Stimulated activated memory B cell treated with anti-CD40 and anti-IgM and Interleukin-4, amounts not matched to agents 10 μg/mL and 1 μg/mL and 100 μg/mL, for 72 hours (primary cell): ENCODE measurements around the gene SVIL.
A peak's percentile ranks its signal among the peaks of the same experiment; 100 is the strongest.

Experiments
- ATAC-seq: fragments of 150-1000 bp; cut with Tn5 transposase; 2 replicates; pipeline ENCODE4 v1.10.0; 2021
- H3K27ac Mint-ChIP-seq: one replicate; pipeline ENCODE4 v1.8.0; 2022; ENCODE audit warnings: mild to moderate bottlenecking, mixed read lengths
- H3K27me3 Mint-ChIP-seq: one replicate; pipeline ENCODE4 v1.8.0; 2022; ENCODE audit warnings: mixed read lengths
- H3K36me3 Mint-ChIP-seq: one replicate; pipeline ENCODE4 v1.8.0; 2022; ENCODE audit warnings: mixed read lengths
- H3K4me1 Mint-ChIP-seq: one replicate; pipeline ENCODE4 v1.8.0; 2022; ENCODE audit warnings: mixed read lengths
- H3K4me3 Mint-ChIP-seq: one replicate; pipeline ENCODE4 v1.8.0; 2022; ENCODE audit warnings: mild to moderate bottlenecking, moderate library complexity, mixed read lengths
- H3K9me3 Mint-ChIP-seq: one replicate; pipeline ENCODE4 v1.8.0; 2022; ENCODE audit warnings: mixed read lengths

Gene SVIL

DNA sequence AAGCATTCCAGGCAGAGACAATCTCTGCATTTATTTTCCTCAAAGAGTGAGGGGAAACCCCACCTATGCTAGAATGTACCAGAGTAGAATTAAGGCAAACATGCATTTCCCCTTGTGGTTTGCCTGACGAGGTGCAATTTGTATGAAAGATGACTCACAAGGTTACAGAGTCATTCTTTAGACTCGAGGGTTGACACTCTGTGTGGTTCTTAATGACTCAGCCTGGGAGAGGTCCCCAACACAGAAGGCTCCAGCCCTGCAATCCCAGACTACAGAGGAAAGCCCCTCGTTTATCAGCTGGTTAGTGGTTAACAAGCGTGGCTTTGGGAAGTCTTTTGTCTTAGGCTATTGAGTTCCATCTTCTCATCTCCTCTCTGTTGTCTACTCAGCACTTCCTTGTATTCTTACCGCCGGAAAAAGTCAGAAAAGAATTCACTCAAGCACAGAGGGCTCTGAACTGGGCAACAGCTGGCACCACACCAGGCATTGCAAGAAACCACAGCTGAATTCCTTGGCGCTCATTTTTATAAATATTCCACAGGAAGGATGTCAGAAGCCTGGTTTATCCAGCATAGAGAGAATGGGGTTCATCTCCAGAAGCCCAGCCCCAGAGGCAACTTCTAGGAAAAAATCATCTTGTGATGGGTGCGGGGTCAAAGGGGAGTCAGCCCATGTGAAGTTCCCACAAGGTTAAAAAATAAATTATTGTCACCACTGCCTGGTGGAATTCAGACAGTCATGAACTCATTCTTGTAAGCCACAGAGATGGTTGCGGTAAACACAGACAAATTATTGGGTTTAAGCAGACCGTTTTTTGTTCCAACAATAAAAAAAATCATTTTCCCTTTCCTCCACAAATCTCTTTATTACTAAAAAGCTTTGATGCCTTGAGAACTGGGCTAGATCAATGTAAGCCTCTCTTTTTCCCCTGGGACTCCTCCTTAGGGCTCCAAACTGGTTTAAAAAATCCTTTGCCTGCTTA, 24.5 kb upstream of the SVIL start:
- Mint-ChIP-seq H3K27me3 (no peaks in the 10 kb centered on the region), H3K4me1 (peaks cover 13% of the 10 kb centered on the region), H3K9me3 (peaks cover 8% of the 10 kb centered on the region), H3K27ac (no peak overlapping the region), H3K4me3 (no peak overlapping the region), H3K36me3 (no peaks in the 10 kb centered on the region)
- ATAC-seq = peak; percentile 91

DNA sequence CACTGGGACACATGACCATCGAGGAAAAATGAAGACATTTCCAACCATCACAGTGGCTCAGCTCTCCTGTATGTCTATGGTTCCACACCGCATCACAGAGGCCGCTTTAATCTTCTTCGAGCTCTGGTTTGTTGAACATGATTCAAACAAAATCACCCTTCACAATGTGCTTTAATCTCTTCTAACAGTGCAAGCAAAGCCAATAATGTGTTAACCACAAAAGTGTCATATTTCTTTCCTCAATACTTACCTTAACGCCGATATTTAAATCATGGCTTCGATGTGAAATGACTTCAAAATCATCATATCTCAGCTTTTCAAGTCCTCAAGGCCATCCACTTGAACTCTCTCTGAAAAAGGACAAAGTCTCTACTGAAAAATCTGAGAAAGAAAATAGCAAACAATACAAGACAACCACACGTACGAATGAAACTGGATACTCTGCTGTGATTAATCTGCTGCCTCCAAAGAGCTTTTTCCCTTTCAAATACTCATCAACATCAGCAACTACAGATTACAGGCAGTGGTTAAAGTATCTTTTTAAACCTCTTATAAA, 23.0 kb upstream of the SVIL start:
- Mint-ChIP-seq H3K36me3 (no peaks in the 10 kb centered on the region), H3K4me1 (peaks cover 13% of the 10 kb centered on the region), H3K9me3 (peaks cover 8% of the 10 kb centered on the region), H3K4me3 (no peak overlapping the region), H3K27ac (no peak overlapping the region), H3K27me3 (no peaks in the 10 kb centered on the region)
- ATAC-seq = no peak

DNA sequence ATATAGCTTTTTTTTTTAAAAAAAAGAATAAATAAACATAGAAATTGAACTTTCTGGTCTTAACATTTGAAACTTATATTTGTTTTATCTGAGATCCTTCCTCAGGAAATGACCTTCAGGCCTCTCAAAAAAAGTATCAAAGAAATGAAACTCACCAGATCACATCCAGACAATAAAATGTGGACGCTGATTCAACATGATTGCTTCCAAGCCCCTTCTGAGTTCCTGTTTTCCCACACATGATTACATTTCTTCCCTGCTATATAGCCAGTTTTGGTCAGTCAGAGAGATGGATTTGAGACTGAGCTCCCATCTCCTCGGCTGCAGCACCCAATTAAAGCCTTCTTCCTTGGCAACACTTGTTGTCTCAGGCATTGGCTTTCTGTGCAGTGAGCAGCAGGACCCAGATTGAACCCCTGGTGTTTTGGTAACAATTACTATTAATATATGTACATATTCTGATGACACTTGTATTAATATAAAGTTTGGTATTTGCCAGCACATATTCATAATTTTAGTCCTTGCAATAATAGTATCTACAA, 21.8 kb upstream of the SVIL start:
- Mint-ChIP-seq H3K9me3 (peaks cover 13% of the 10 kb centered on the region), H3K4me3 (no peak overlapping the region), H3K27ac (no peak overlapping the region), H3K36me3 (no peaks in the 10 kb centered on the region), H3K27me3 (no peaks in the 10 kb centered on the region), H3K4me1 (peaks cover 13% of the 10 kb centered on the region)
- ATAC-seq = no peak

DNA sequence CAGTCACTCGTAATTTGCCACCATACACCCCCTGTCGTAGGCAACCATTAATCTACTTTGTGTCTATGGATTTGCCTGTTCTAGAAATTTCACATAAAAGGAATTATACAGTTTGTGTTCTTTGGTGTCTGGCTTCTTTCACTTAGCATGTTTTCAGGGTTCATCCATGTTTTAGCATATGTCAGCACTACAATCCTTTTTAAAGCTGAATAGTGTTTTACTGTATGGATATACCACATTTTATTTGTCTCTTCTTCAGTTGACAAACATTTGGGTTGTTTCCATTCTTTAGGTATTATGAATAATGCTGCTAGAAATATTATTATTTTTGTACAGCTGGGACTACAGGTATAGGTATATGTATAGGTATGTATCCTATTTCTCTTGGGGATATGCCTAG, 17.4 kb upstream of the SVIL start:
- Mint-ChIP-seq H3K4me3 (no peak overlapping the region), H3K36me3 (no peaks in the 10 kb centered on the region), H3K9me3 (peaks cover 11% of the 10 kb centered on the region), H3K27me3 (no peaks in the 10 kb centered on the region), H3K27ac (no peak overlapping the region), H3K4me1 (peaks cover 8% of the 10 kb centered on the region)
- ATAC-seq = no peak

DNA sequence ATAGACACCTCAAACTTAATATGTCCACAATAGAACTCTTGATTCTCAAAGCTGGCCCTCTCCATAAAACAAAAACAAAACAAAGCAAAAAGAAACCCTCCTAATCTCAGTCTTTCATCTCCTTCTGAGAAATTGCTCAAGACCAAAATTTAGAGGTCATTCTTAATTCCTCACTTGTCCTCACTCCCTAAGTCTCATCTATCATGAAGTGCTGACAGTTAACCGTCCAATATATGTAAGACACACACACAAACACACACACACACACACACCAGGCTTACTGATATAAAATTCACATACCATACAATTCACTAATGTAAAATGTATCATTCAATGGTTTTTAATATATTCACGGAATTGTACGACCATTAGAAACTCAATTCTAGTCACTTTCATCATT, 17.0 kb upstream of the SVIL start:
- H3K4me1 Mint-ChIP-seq = peaks cover 12% of the 10 kb centered on the region
- no peak for ATAC-seq

DNA sequence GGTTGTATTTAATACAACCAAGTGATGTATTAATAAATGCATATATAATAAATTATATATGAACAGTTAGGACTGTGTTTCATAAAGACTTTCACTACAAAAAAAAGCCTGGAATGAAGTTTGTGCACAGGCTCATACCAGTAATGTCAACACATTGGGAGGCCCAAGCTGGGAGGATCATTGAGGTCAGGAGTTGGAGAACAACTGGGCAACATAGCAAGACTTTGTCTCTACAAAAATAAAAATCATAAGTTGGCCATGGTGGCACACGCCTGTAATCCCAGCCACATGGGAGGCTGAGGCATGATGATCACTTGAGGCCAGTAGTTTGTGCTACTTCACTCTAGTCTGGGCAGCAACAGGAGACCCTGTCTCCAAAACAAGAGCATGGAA, 15.8 kb upstream of the SVIL start:
- Mint-ChIP-seq H3K4me3 (no peak overlapping the region), H3K36me3 (no peaks in the 10 kb centered on the region), H3K4me1 (peaks cover 16% of the 10 kb centered on the region), H3K9me3 (peaks cover 5% of the 10 kb centered on the region), H3K27ac (no peak overlapping the region), H3K27me3 (no peaks in the 10 kb centered on the region)
- no peak for ATAC-seq

More for the DNA sequence above, 17.0 kb upstream of the SVIL start:
- H3K9me3 Mint-ChIP-seq = peaks cover 10% of the 10 kb centered on the region
- H3K36me3 Mint-ChIP-seq = no peaks in the 10 kb centered on the region
- H3K4me3 Mint-ChIP-seq = no peak overlapping the region
- H3K27ac Mint-ChIP-seq = no peak overlapping the region
- no peaks in the 10 kb centered on the region for H3K27me3 Mint-ChIP-seq

DNA sequence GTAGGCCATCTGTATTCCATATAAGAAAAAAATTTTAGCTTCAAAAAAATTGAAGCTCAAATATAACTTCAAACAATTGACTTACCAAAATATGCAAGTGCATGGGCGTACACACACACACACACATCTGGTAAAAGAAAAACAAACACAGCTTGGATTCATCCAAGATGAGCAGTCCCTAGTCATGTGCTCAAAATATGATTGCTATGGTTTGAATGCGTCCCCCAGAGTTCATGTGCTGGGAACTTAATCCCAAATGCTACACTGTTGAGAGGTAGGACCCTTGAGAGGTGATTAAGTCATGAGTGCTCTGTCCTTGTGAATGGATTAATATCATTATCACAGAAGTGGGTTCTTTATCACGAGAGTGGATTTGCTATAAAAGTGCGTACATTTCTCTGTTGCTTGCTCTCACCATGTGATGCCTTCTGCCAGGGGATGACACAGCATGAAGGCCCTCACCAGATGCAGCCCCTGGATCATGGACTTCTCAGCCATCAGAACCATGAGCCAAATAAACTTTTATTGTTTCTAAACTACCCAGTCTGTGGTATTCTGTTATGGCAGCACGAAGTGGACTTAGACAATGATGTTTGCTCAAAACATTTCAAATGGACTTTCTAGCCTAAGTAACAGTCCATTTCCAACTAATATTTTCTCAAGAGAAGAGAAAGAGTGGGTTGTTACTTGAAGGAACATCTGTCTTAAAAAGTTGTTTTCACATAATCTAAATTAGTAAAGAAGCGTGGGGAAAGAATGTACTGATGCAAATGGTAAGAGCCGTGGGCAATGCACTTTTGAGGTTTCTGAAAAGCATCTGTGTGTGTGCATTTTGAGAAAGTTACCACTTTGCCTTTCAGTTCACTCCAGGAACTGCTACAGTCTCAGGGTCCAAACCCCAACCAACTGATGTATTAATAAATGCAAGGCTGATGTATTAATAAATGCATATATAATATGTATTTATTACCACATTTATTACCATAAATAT, 15.1 kb upstream of the SVIL start:
- Mint-ChIP-seq H3K9me3 (peaks cover 5% of the 10 kb centered on the region), H3K36me3 (no peaks in the 10 kb centered on the region), H3K4me3 (no peak overlapping the region), H3K27me3 (no peaks in the 10 kb centered on the region), H3K4me1 (peaks cover 16% of the 10 kb centered on the region), H3K27ac (no peak overlapping the region)
- no peak for ATAC-seq

DNA sequence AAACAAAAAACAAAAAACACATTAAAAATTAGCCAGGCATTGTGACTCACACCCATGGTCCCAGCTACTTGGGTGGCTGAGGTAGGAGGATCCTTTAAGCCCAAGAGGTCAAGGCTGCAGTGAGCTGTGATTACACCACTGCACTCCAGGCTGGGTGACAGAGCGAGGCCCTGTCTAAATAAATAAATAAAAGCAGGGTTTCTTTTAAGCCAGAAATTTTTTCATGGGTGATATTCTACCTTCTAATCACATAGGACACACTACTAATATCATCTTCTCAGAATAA, 14.2 kb upstream of the SVIL start:
- H3K36me3 Mint-ChIP-seq = no peaks in the 10 kb centered on the region
- H3K4me3 Mint-ChIP-seq = no peak overlapping the region
- peaks cover 5% of the 10 kb centered on the region for H3K9me3 Mint-ChIP-seq
- peaks cover 16% of the 10 kb centered on the region for H3K4me1 Mint-ChIP-seq
- no peaks in the 10 kb centered on the region for H3K27me3 Mint-ChIP-seq
- H3K27ac Mint-ChIP-seq = no peak overlapping the region
- no peak for ATAC-seq

DNA sequence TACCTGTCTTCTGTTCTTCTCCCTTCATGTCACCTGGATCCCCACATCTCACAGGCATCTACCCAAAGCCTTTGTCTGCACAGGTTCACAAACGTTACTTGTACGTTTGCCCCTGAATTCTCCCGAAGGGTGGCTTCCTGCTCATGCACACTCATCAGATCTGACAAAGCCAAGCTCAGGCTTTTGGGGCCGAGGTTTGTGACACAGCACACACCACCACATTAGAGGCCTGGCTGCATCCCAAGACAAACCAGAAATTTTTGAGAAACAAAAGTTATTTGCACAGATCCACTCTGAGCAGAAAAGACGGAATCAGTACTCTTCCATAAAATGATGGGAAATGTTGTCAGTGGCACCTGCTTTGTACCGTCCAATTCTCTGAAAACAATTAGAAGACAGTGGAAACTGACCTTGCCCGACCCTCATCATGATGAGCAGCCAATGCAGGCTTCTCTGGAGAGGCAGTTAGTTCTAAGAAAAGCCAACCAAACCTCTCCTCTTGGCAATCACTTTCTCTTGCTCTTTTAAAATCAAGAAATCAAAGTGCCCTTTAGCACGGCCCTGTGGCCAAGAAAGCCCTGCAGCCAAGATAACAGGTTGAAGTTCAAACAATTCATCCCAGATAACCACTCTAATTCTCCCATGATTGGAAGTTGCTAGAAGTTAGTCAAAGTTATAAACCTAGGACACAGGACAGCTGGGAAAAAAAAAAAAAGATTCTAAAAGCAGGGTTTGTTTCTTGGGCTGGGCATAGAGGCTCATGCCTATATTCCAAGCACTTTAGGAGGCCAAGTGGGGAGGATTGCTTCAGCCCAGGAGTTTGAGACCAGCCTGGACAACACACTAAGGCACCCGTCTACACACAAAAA, 13.6 kb upstream of the SVIL start:
- no peak overlapping the region for H3K27ac Mint-ChIP-seq
- no peak overlapping the region for H3K4me3 Mint-ChIP-seq
- H3K4me1 Mint-ChIP-seq = peaks cover 16% of the 10 kb centered on the region
- H3K36me3 Mint-ChIP-seq = no peaks in the 10 kb centered on the region
- H3K27me3 Mint-ChIP-seq = no peaks in the 10 kb centered on the region
- ATAC-seq = no peak
- peaks cover 5% of the 10 kb centered on the region for H3K9me3 Mint-ChIP-seq

DNA sequence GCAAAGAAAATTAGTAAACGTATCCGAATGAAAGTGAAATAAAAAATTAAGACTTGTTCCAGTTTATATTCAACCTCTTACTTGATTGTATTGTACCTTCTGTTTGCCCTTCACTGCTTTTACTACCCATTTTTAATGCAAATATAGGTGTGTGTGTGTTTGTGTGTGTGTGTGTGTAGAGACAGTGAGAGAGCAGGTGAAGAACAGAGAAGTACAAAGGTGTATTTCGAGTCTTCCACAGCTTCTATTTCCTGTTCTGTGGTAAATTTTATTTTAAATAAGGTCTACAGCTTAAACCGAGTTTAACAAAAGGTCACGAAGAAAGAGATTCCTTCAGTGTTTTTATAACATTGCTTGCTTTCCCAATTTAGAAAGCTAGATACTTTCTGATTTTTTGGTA, 12.7 kb upstream of the SVIL start:
- Mint-ChIP-seq H3K27ac (no peak overlapping the region), H3K36me3 (no peaks in the 10 kb centered on the region), H3K4me1 (peaks cover 16% of the 10 kb centered on the region), H3K9me3 (peaks cover 5% of the 10 kb centered on the region), H3K4me3 (no peak overlapping the region), H3K27me3 (no peaks in the 10 kb centered on the region)
- ATAC-seq = peak; percentile 45

DNA sequence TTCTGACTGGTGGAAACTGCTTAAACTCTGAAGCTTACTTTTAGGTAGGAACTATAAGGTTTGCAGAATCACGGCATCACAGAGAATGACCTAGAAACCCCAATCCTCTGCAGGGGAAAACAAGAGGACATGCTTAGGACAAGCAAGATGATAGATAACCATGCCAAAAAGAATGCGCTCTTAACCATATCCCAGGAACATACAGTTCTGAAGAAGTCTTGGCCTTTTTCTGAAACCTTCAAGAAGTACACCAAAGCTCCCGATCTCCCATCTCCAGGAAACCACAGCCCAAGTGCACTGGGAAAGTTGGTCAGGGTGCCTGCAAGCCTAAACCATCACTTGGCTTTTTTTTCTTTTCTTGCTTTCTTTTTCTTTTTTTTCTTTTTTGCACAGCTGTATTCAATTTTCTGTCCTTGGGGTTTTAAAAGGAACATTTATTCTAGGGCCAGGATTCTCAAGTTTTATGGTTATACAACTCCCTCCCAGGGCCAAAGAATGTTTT, 12.2 kb upstream of the SVIL start:
- Mint-ChIP-seq H3K27me3 (no peaks in the 10 kb centered on the region), H3K4me3 (no peak overlapping the region), H3K36me3 (no peaks in the 10 kb centered on the region), H3K27ac (no peak overlapping the region), H3K4me1 (peaks cover 16% of the 10 kb centered on the region), H3K9me3 (peaks cover 3% of the 10 kb centered on the region)
- no peak for ATAC-seq

DNA sequence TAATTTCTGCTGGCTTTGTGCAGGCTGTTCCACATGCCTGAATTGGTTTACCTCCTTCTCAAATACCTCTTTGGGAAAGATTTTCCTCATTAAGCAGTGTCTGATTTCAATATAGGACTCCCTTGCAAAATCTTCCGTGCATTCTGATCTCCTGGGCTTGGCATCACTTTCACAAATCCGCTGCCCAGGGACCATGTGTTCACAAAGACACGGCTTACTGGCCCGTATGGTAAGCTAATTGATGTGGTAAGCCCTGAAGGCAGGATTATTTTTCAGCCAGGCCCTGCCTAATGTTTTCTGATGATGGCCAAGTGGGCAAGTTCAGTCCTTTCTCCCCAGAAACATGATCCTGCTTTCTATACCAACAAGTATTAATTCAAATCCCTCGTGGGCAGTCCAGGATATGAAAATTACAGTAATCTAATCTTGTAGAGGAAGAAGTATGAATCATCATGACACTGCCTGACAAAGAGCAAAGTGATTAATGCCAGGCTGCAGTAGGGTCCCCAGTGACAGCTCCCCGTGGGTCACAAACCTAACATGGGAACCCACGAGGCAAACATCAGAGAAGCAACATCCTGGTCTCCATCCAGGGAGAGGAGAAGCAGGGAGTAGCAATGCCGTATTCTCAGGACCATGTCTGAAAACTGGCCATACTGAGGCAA, 11.6 kb upstream of the SVIL start:
- no peaks in the 10 kb centered on the region for H3K9me3 Mint-ChIP-seq
- H3K27me3 Mint-ChIP-seq = no peaks in the 10 kb centered on the region
- H3K27ac Mint-ChIP-seq = no peak overlapping the region
- no peaks in the 10 kb centered on the region for H3K36me3 Mint-ChIP-seq
- H3K4me1 Mint-ChIP-seq = peaks cover 16% of the 10 kb centered on the region
- no peak overlapping the region for H3K4me3 Mint-ChIP-seq
- ATAC-seq = no peak

DNA sequence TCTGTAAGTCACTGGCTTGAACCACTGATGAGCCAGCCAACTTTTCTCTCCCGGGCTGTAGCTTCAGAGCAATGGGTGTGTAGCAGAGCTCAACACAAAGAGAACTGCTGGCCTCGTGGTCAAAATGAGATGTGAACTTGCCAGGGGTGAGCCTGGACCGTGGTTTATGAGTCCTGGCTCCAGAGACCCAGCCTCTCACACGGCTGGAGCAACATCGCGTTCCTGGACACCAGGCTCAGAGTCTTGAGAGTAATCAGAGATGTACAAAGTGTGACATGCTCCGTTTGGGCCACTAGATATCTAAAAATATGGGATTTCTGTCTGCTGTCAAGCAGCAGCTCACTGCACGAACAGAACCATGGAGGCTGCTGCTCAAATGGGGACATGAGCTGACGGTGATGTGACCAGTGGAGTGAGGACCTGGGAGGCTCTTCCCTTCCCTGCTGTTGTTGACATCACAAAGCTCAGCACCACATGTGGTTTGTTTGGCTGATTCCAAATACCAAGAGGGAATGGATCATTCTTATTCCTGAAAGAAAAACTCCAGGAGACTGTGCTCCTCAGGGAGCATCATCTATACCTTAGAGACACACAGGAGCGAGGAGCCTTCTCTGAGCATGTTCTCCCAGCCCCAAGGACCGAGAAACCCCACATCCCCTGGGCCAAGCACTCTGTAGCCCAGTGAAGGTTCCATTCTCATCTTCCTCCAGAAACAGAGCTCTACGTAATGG, 9.2 kb upstream of the SVIL start:
- no peaks in the 10 kb centered on the region for H3K36me3 Mint-ChIP-seq
- H3K9me3 Mint-ChIP-seq = no peaks in the 10 kb centered on the region
- H3K27ac Mint-ChIP-seq = no peak overlapping the region
- ATAC-seq = no peak
- H3K4me3 Mint-ChIP-seq = no peak overlapping the region
- H3K4me1 Mint-ChIP-seq = peaks cover 16% of the 10 kb centered on the region
- H3K27me3 Mint-ChIP-seq = no peaks in the 10 kb centered on the region
